NK-92 (cell line): ENCODE data around the gene FBXO39.
"Not testable (repeated sequence)": the region's sequence is repeated elsewhere in the genome, so short reads cannot be mapped to it uniquely, and the experiment has no call there.

Experiments
- DNase-seq: peaks from one replicate; lab custom pipeline; 2025; ENCODE audit not compliant: unreplicated experiment; lab: John Stamatoyannopoulos, UW

FBXO39 gene

GRCh38 chr17:6775871-6776405, at the start of gene FBXO39:
Gene FBXO39 (plus strand): TSS chr17:6776215. CDS start chr17:6779869, 3,654 bp downstream.
- no peak for DNase-seq

GRCh38 chr17:6729531-6729930, 46.5 kb upstream of the FBXO39 start:
- no peak for DNase-seq

GRCh38 chr17:6746665-6747064, 29.4 kb upstream of the FBXO39 start:
- not testable (repeated sequence) for DNase-seq

- DNase-seq: no peak
Measured at GRCh38 chr17:6748617-6749016, 27.4 kb upstream of the FBXO39 start.

- no peak for DNase-seq
Measured at GRCh38 chr17:6749519-6749918, 26.5 kb upstream of the FBXO39 start.

- no peak for DNase-seq
Measured at GRCh38 chr17:6752068-6752909, 23.7 kb upstream of the FBXO39 start.

GRCh38 chr17:6753006-6753445, 23.0 kb upstream of the FBXO39 start:
- DNase-seq: no peak

GRCh38 chr17:6753546-6753945, 22.5 kb upstream of the FBXO39 start:
- no peak for DNase-seq

- no peak for DNase-seq
Measured at GRCh38 chr17:6755281-6755680, 20.7 kb upstream of the FBXO39 start.

GRCh38 chr17:6755731-6756184, 20.3 kb upstream of the FBXO39 start, which contains the start of gene XAF1:
Gene XAF1 (plus strand): TSS chr17:6756046. CDS start chr17:6756079, 33 bp downstream.
- no peak for DNase-seq

- no peak for DNase-seq
Measured at GRCh38 chr17:6756425-6757031, 19.5 kb upstream of the FBXO39 start.

GRCh38 chr17:6757747-6758146, 18.3 kb upstream of the FBXO39 start:
- DNase-seq: no peak

- DNase-seq: no peak
Measured at GRCh38 chr17:6761779-6762178, 14.2 kb upstream of the FBXO39 start.

- DNase-seq: no peak
Measured at GRCh38 chr17:6768447-6768846, 7.6 kb upstream of the FBXO39 start.

GRCh38 chr17:6772016-6772415, 4.0 kb upstream of the FBXO39 start:
- DNase-seq: no peak

GRCh38 chr17:6774906-6775305, 1.1 kb upstream of the FBXO39 start:
- not testable (repeated sequence) for DNase-seq

GRCh38 chr17:6779411-6779810, 3.4 kb downstream of the FBXO39 start:
- DNase-seq: no peak

GRCh38 chr17:6780001-6780400, 4.0 kb downstream of the FBXO39 start:
- no peak for DNase-seq

GRCh38 chr17:6780886-6781285, 4.9 kb downstream of the FBXO39 start:
- no peak for DNase-seq

GRCh38 chr17:6782244-6782643, 6.2 kb downstream of the FBXO39 start:
- DNase-seq: no peak

- DNase-seq: no peak
Measured at GRCh38 chr17:6786618-6787017, 10.6 kb downstream of the FBXO39 start.
